ENCODE results near the gene ZNF232.
"Not testable (repeated sequence)": the region's sequence is repeated elsewhere in the genome, so short reads cannot be mapped to it uniquely, and the experiment has no call there.

The ZNF232 gene

DNA sequence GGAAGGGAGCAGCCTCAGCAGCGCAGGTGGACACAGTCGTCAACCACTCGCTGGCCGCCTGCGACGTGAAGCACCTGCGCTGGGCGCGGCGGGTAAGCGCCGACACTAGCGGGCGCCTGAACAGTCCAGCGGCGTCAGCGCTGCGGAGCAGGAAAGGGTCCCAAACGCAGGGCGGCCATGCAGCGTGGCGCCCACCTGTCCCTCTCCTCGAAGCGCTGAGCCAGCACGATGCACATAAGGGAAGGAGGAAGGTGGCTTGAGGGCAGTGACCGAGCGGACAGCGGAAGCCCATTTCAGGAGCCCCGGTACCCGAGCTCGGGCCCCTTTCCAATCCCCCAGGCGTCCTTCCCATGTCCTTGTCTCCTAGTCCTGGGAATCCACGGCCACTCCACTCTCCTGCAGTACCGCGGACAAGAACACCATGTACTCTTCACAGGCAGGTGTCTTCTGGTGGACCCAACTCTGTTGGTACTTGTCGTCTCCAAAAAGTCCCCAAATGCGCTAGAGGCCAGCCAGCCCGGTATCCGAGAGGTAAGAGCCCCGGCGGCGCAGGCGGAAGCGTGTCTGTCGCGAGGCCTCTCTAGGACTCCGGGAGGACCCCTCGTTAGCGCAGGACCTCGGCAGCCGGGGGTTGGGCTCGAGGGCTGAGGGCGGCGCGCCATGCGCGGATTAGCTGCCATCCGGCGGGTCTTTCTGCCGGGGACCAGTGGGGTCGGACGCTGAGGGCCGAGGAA is 14.4 kb downstream of the ZNF232 start:
- peak; percentile 43 for DNase-seq (ENCODE audit: low spot score)

DNA sequence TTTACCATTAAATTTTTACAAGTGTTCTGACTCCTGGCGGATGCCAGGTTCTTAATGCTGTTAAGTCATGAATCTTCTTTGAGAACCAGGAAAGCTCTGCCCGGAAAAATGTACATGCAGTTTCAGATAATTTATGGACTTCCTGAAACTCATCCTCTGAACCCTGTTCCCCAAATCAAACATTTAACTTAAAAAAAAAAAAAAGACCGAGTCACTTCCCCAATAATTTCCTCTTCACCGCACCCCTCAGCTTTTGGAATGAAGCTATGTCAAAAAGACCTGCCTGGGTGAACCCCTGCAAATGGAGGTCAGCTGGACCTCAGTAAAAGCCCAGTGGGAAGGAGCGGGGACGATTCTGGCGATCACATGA is 15.0 kb downstream of the ZNF232 start:
- DNase-seq (ENCODE audit: low spot score) = no peak

- DNase-seq (ENCODE audit: low spot score) = no peak
These were observed 19.3 kb downstream of the ZNF232 start for GRCh38 chr17:5092218-5093010.

DNA sequence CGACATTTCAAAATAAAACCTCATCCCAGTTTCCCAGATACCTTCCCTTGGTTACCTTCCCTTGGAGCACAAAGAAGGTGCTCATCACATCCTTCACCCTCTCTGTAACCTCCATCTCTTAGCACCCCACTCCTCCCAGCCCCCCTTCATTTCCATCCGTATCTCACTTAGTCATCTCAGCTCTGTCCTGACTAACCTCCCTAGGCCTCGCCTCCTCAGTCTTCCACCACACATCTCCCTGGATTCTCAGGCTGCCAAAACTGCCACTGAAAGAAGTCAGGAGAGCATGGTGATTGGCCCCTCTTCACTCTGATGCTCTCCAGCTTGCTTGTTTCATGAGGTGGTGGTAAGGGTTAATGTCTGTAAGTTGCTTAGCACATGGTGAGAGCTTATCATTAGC is 31.1 kb downstream of the ZNF232 start:
- no peak for DNase-seq (ENCODE audit: low spot score)

GRCh38 chr17:5078106-5079028 is 33.3 kb downstream of the ZNF232 start, which contains the start of gene ZFP3:
Gene ZFP3, plus strand, starts transcription at chr17:5078467. Its CDS starts 13,038 bp downstream, at chr17:5091505.
- DNase-seq (ENCODE audit: low spot score) = peak; percentile 89

GRCh38 chr17:5077781-5078105 is 33.9 kb downstream of the ZNF232 start:
- no peak for DNase-seq (ENCODE audit: low spot score)

DNA sequence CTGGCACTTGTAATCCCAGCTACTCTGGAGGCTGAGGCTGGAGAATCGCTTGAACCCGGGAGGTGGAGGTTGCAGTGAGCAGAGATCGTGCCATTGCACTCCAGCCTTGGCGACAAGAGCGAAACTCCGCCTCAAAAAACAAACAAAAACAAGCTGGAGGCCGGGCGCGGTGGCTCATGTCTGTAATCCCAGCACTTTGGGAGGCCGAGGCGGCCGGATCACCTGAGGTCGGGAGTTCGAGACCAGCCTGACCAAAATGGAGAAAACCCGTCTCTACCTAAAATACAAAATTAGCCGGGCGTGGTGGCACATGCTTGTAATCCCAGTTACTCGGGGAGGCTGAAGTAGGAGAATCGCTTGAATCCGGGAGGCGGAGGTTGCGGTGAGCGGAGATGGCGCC is 34.4 kb downstream of the ZNF232 start:
- DNase-seq (ENCODE audit: low spot score) = not testable (repeated sequence)

- DNase-seq (ENCODE audit: low spot score) = not testable (repeated sequence)
These were observed 36.2 kb downstream of the ZNF232 start for GRCh38 chr17:5075472-5075871.

GRCh38 chr17:5069724-5070123 is 42.0 kb downstream of the ZNF232 start:
- no peak for DNase-seq (ENCODE audit: low spot score)

GRCh38 chr17:5068236-5068635 is 43.4 kb downstream of the ZNF232 start:
- no peak for DNase-seq (ENCODE audit: low spot score)

GRCh38 chr17:5065227-5065744 is 46.4 kb downstream of the ZNF232 start:
- DNase-seq (ENCODE audit: low spot score) = no peak

Measured in germinal center (tissue), 1 donor.